ENCODE data around the gene GIPC1. TPM values are rescaled to one million over a fixed set of nuclear protein-coding genes. Genes with fewer than 3 reads are reported as not detected.
"Not testable (repeated sequence)": the region's sequence is repeated elsewhere in the genome, so short reads cannot be mapped to it uniquely, and the experiment has no call there.

The GIPC1 gene
- total RNA-seq, 2 experiments from 2014 or later, result 31.7 to 32.4 TPM

DNA sequence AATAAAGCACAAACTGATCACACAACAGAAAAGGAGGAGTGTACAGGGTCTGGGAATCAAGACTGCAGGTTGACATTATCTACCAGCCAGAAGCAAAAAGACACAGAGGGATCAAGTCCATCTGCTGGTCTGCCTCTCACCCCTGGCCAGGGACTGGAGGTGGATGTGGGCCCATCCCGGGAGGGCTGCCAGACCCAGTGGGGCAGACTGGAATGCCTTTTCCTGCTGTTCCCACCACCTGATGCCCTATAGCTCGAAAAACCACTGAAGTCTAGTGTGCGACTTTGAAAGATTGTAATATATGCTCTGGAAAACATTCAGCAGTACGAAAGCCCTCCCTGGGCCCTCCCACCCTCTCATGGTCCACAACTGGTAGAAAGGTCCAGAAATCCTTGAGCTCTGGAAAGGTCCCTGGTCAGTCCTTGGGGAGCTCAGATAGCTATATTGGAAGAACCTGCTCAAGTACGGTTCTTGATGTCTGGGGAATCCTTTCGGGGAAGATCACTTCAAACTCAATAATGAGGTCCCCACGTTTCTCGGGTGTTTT is 19.6 kb upstream of the GIPC1 start:
- peaks cover 28% of the 10 kb centered on the region for H3K36me3 Mint-ChIP-seq
- peak overlapping the region; percentile 81 for H3K27ac Mint-ChIP-seq
- H3K4me3 Mint-ChIP-seq, result peak overlapping the region; percentile 92
- DNase-seq (no peak), ATAC-seq (ENCODE audit: low read depth) (no peak)
- no peaks in the 10 kb centered on the region for H3K9me3 Mint-ChIP-seq
- peaks cover 50% of the 10 kb centered on the region for H3K4me1 Mint-ChIP-seq
- no peaks in the 10 kb centered on the region for H3K27me3 Mint-ChIP-seq
- POLR2A ChIA-PET, result interaction anchor here (8.1 kb wide), 1 partner anchor 9 kb away, joined by 298 read pairs; no protein-coding TSS in a partner anchor

DNA sequence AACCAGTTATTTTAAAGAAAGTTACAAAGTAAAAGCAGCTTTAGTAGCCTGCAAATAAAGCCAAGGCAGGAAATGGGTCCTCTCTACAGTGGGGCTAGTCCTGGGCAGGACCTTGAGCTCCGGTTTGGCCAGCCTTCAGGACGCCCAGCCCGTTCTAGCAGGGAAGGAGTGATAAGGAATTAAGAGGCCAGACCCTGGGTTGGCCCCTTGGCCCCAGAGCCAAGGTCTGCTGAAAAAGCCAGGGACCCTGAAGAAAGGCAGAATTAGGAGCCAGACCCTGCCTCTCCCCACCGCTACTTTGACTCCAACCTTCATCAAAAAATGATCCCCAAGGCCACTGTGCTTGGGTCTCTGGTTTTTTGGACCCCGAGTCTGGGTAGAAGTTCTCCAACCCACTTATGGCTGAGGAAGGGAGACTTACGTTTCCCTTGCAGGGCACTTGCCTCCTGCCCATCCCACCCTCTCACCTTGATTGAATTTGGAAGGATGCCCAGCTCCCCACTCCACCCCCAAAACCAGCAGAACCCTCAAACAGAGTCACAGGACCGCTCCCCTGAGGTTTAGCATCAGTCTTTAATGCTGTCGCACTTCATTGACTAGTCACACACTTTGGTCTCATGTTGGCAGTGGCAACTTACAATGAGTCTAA is 18.4 kb upstream of the GIPC1 start:
- H3K27ac Mint-ChIP-seq, result peak overlapping the region; percentile 52
- POLR2A ChIA-PET, result interaction anchor here (0.5 to 1.1 kb wide), 2 partner anchors 9 to 16 kb away, joined by 3 read pairs; no protein-coding TSS in a partner anchor

DNA sequence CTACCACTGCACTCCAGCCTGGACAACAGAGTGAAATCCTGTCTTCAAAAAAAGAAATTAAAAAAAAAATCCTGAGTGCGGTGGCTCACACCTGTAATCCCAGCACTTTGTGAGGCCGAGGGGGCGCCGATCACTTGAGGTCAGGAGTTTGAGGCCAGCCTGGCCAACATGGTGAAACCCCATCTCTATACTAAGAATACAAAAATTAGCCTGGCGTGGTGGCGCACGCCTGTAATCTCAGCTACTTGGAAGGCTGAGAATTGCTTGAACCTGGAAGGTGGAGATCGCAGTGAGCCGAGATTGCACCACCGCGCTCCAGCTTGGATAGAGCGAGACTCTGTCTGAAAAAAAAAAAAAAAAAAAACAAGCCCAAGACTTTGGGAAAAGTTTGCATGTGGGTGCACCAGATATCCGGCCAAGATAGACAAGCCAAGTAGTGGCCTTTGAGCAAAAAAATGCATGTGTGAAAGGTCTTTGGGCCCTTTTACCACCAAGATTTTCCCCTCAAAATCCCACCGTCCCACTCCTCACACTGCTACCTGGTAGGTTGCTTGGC is 16.6 kb upstream of the GIPC1 start:
- peaks cover 28% of the 10 kb centered on the region for H3K36me3 Mint-ChIP-seq
- H3K4me3 Mint-ChIP-seq, result no peak overlapping the region
- ATAC-seq (ENCODE audit: low read depth) (no peak), DNase-seq (no peak)
- no peaks in the 10 kb centered on the region for H3K9me3 Mint-ChIP-seq
- no peaks in the 10 kb centered on the region for H3K27me3 Mint-ChIP-seq
- H3K4me1 Mint-ChIP-seq, result peaks cover 50% of the 10 kb centered on the region
- POLR2A ChIA-PET, result interaction anchor here (1.1 kb wide), 1 partner anchor 10 kb away, joined by 9 read pairs; no protein-coding TSS in a partner anchor
- H3K27ac Mint-ChIP-seq, result no peak overlapping the region

More for the DNA sequence above, 18.4 kb upstream of the GIPC1 start:
- DNase-seq, result no peak
- no peaks in the 10 kb centered on the region for H3K27me3 Mint-ChIP-seq
- peaks cover 28% of the 10 kb centered on the region for H3K36me3 Mint-ChIP-seq
- H3K4me3 Mint-ChIP-seq, result peak overlapping the region; percentile 92
- no peak for ATAC-seq (ENCODE audit: low read depth)
- peaks cover 45% of the 10 kb centered on the region for H3K4me1 Mint-ChIP-seq
- no peaks in the 10 kb centered on the region for H3K9me3 Mint-ChIP-seq

DNA sequence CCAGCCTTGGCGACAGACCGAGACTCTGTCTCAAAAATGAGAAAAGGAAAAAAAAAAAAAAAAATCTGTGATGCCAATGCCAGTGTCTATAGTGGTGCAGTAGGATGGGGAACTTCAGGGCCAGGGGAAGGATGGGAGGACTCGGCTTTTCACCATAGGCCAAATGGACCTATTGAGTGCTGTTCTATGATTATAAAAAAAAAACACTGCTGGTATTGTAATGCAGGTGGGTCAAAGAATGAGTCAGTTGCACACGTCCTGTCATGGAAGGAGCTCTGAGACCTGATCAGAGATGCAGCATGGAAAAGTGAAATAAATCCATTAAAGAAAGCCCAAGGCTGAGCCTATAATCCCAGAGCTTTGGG is 15.3 kb upstream of the GIPC1 start:
- ATAC-seq (ENCODE audit: low read depth), result no peak
- no peak overlapping the region for H3K4me3 Mint-ChIP-seq
- no peak for DNase-seq

DNA sequence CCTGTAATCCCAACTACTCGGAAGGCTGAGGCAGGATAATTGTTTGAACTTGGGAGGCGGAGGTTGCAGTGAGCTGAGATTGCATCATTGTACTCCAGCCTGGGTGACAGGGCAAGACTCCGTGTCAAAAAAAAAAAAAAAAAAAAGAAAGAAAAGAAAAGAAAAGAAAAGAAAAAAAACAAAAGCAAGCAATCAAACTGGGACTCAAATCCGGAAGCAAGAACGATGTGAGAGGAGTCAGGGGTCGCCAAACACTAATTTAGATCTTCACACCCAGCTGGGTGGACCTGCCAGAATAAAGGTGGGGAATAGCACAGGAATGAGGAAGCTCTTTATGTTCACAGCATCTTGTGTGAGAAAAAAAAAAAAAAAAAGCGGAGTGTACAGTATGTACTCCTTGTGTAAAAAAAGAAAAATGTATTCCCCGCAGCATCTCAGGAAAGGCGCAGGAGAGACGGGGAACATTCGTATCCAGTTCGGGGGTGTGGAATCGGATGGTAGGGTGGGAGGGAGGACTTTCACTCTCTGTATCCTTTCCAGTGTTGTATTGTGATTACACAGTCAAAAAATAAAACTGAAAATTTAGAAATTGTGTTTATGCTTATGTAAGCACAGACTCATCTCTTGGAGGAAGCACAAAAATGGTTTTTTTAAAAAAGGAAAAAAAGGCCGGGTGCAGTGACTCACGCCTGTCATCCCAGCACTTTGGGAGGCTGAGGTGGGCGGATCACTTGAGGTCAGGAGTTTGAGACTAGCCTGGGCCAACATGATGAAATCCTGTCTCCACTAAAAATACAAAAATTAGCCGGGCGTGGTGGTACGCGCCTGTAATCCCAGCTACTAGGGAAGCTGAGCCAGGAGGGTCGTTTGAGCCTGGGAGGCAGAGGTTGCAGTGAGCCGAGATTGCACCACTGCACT is 14.6 kb upstream of the GIPC1 start:
- Mint-ChIP-seq H3K9me3 (no peaks in the 10 kb centered on the region), H3K4me3 (no peak overlapping the region), H3K4me1 (peaks cover 55% of the 10 kb centered on the region), H3K27ac (peak overlapping the region; percentile 35), H3K27me3 (no peaks in the 10 kb centered on the region), H3K36me3 (peaks cover 12% of the 10 kb centered on the region)
- POLR2A ChIA-PET, result interaction anchor here (1.1 to 8.5 kb wide), 4 partner anchors 8 to 19 kb away, joined by 4 to 298 read pairs (median 7); partner anchors contain the start of genes DNAJB1 and GIPC1
- DNase-seq (no peak), ATAC-seq (ENCODE audit: low read depth) (no peak)

More for the DNA sequence above, 15.3 kb upstream of the GIPC1 start:
- no peaks in the 10 kb centered on the region for H3K27me3 Mint-ChIP-seq
- no peaks in the 10 kb centered on the region for H3K9me3 Mint-ChIP-seq
- H3K27ac Mint-ChIP-seq, result peak overlapping the region; percentile 35
- POLR2A ChIA-PET, result interaction anchor here (0.6 to 1.1 kb wide), 2 partner anchors 11 to 171 kb away, joined by 3 to 9 read pairs; no protein-coding TSS in a partner anchor
- H3K4me1 Mint-ChIP-seq, result peaks cover 56% of the 10 kb centered on the region
- peaks cover 18% of the 10 kb centered on the region for H3K36me3 Mint-ChIP-seq

DNA sequence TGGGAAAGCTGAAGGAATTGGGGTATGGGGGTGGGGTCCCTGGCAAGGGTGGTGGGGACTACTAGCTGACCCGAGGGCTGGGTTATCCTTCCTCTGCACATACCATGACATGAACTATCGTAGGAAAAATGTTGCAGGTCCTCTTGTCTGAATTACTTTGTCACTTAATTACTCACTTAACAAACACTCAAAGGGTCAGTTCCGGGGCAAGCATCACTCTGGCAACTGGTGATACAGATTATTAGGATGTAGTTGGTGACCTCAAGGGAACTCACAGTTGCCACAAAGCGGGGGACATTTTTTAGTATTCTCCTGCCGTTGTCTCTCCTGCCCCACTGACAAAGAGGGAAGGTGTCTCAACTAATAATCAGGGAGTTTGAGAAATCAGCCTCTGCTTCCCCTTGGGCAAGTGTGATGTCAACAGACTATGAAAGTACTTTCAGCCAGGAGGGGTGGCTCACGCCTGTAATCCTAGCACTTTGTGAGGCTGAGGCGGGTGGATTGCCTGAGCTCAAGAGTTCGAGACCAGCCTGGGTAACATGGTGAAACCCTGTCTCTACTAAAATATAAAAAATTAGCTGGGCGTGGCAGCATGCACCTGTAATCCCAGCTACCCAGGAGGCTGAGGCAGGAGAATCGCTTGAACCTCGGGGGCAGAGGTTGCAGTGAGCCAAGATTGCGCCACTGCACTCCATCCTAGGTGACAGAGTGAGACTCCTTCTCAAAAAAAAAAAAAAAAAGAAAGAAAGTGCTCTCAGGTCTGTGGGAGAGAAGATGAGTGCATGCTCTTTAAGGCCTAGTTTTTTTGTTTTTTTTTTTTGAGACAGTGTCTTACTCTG is 12.0 kb upstream of the GIPC1 start:
- no peaks in the 10 kb centered on the region for H3K36me3 Mint-ChIP-seq
- DNase-seq (no peak), ATAC-seq (ENCODE audit: low read depth) (no peak)
- H3K27me3 Mint-ChIP-seq, result peaks cover 4% of the 10 kb centered on the region
- H3K4me1 Mint-ChIP-seq, result peaks cover 45% of the 10 kb centered on the region
- H3K9me3 Mint-ChIP-seq, result no peaks in the 10 kb centered on the region
- peak overlapping the region; percentile 92 for H3K27ac Mint-ChIP-seq
- POLR2A ChIA-PET, result interaction anchor here (0.6 to 8.5 kb wide), 9 partner anchors 11 to 671 kb away, joined by 3 to 298 read pairs (median 4); partner anchors contain the start of gene DNAJB1
- H3K4me3 Mint-ChIP-seq, result peak overlapping the region; percentile 77

DNA sequence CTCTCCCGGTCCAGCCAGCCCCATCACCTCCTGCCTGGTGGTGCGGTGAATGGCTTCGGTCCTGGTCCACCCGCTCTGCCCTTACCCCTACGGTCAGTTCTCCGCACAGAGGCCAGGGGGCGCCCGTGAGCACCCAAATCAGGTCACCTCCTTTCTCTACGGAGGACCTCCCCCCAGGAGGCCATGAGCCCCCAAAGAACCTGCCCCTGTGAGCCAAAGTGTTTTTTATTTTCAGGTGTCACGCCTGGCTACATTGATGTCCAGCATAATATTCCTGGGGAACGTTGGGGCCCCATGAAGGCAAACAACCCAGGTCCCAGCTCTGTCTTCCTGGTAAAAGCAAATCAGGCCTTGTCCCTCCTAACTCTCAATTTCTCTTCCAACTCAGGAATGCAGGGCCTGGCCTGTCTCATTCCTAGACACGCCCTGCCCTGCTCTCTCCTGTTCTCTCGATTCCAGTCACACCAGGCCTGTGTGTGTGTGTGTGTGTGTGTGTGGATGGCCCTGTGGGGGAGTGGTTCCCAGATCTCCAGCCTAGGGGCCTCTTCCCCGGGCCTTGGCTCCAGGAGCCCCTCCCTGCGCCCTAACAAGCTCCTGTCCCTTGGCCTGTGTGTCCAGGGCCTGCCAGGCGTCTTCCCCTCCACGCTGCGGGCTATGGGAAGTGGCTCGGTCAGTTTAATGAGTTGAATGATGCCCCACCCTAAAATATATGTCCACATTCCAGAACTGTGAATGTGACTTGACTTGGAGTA is 9.7 kb upstream of the GIPC1 start:
- peak overlapping the region; percentile 92 for H3K27ac Mint-ChIP-seq
- H3K4me1 Mint-ChIP-seq, result peaks cover 40% of the 10 kb centered on the region
- peak overlapping the region; percentile 77 for H3K4me3 Mint-ChIP-seq
- no peaks in the 10 kb centered on the region for H3K36me3 Mint-ChIP-seq
- H3K27me3 Mint-ChIP-seq, result peaks cover 4% of the 10 kb centered on the region
- POLR2A ChIA-PET, result interaction anchor here (0.7 to 8.5 kb wide), 10 partner anchors 8 to 369 kb away, joined by 3 to 298 read pairs (median 4); partner anchors contain the start of genes DNAJB1, GIPC1, TECR and ZNF333
- no peaks in the 10 kb centered on the region for H3K9me3 Mint-ChIP-seq
- DNase-seq (peak; percentile 88), ATAC-seq (ENCODE audit: low read depth) (peak; percentile 48)

DNA sequence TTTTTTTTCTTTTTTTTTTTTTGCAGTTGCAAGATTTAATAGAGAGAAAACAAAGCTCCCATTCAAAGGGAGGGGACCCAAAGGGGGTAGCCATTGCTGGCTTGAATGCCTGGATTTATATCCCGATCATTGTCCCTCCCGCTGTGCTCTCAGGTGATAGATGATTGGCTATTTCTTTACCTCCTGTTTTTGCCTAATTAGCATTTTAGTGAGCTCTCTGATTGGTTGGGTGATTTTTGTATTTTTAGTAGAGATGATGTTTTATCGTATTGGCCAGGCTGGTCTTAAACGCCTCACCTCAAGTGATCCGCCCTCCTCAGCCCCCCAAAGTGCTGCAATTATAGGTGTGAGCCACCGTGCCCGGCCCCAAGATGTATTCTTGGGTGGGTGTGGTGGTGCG is 8.6 kb upstream of the GIPC1 start:
- not testable (repeated sequence) for H3K9me3 Mint-ChIP-seq; ATAC-seq (ENCODE audit: low read depth); H3K27me3 Mint-ChIP-seq; H3K4me3 Mint-ChIP-seq; DNase-seq; H3K36me3 Mint-ChIP-seq; H3K27ac Mint-ChIP-seq
- H3K4me1 Mint-ChIP-seq, result peaks cover 37% of the 10 kb centered on the region
- POLR2A ChIA-PET, result interaction anchor here (0.6 to 8.5 kb wide), 7 partner anchors 9 to 355 kb away, joined by 3 to 298 read pairs (median 5); partner anchors contain the start of genes DNAJB1, GIPC1 and TECR

DNA sequence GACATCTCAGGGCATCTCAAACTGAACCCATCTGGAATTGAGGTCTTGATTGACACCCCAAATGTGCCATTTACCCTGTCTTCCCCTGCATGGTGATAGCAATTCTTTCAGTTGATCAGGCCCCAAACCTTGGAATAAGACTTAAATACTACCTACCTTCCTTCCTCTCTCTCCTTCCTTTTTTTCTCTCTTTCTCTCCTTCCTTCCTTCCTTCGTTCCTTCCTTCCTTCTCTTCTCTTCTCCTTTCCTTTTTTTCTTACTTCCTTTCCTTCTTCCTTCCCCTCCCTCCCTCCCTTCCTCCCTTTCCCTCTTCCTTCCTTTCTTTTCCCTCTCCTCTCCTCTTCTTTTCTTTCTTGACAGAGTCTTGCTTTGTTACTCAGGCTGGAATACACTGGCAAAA is 7.4 kb upstream of the GIPC1 start:
- ATAC-seq (ENCODE audit: low read depth) (no peak), DNase-seq (no peak)
- POLR2A ChIA-PET, result interaction anchor here (8.5 kb wide), 1 partner anchor 16 kb away, joined by 298 read pairs; the partner anchor contains the start of gene DNAJB1
- Mint-ChIP-seq H3K36me3 (no peaks in the 10 kb centered on the region), H3K27ac (no peak overlapping the region), H3K27me3 (peaks cover 4% of the 10 kb centered on the region), H3K4me1 (peaks cover 31% of the 10 kb centered on the region), H3K9me3 (no peaks in the 10 kb centered on the region), H3K4me3 (no peak overlapping the region)

DNA sequence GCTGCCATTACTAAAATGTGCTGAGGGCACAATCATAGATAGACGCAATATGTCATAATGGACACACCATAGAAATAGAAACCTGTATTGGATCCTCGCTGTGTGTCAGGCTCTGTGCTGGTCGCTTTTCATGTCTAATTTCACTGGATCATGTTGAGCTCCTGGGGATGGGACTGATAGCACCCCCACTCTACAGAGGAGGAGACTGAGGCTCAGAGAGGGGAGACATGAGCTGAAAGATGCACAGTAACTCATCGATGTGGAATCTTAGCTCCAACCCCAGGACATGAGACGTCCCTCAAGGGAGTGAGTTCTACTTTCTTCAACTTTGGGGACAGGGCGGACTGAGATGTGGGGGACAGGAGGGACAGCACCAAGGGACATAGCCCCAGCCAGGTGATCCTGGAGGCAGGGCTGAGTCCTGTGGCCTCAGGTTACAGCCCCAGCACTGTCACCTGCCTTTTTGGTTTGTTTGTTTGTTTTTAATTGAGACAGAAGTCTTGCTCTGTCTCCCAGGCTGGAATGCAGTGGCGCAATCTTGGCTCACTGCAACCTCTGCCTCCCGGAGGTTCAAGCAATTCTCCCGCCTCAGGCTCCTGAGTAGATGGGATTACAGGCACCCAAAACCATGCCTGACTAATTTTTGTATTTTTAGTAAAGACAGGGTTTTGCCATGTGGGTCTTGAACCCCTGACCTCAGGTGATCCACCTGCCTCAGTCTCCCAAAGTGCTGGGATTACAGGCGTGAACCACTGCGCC is 6.6 kb upstream of the GIPC1 start:
- DNase-seq, result no peak
- Mint-ChIP-seq H3K36me3 (no peaks in the 10 kb centered on the region), H3K9me3 (no peaks in the 10 kb centered on the region), H3K27ac (no peak overlapping the region), H3K27me3 (peaks cover 5% of the 10 kb centered on the region), H3K4me1 (peaks cover 26% of the 10 kb centered on the region), H3K4me3 (no peak overlapping the region)
- ATAC-seq (ENCODE audit: low read depth), result no peak
- POLR2A ChIA-PET, result interaction anchor here (0.5 to 8.5 kb wide), 3 partner anchors 16 to 732 kb away, joined by 3 to 298 read pairs (median 4); partner anchors contain the start of gene DNAJB1

Measured in activated naive CD8-positive, alpha-beta T cell treated with anti-CD3 and anti-CD28 coated beads, Interleukin-2, amount 10 ng/mL, durations not matched to agents 7 days and 5 days (primary cell).